HG03354 (cell line): Measurements from ENCODE around the gene BTRC.

ENCODE experiments used
- ATAC-seq: cut with Tn5 transposase; IDR thresholded peaks from one replicate; pipeline ENCODE4 v1.9.1; 2021; ENCODE audit warnings: mild to moderate bottlenecking; ENCODE audit not compliant: unreplicated experiment, poor library complexity, severe bottlenecking

Gene BTRC

DNA sequence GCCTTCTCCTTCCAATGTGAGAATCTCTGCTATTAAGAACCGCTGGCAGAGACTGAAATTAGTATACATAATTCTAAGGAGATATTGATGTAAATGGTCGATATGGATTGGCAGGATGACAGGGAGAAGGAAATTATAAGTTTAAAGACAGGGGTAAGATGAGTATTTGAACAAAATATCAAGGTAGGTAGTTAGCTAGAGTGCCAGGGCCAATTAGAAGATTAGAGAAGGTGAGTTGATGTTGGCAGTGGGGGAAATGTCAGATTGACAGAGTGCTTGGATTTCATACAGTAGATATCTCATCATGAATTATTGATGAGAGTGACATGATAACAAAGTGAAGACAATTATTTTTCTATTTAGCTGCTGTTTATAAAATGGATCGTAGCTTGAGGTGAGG is 74.1 kb downstream of the BTRC start:
- ATAC-seq, result no peak

DNA sequence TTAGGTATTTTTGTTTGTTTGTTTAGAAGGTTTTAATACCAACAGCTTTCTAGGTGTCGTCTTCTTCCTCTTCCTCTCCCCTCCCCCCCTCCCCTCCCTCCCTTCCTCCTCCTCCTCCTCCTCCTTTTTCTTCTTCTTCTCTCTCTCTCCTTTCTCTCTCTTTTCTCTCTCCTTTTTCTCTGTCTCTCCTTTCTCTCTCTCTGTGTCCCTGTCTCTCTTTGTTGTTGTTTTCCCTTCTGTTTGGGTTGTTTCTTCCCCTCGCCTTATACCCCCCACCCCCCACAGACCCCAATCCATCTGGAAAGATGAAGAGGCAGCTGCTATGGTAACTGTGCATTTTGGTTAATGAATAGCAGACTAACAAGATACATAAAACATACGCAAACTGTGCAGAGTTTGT is 75.5 kb downstream of the BTRC start:
- ATAC-seq, result no peak

DNA sequence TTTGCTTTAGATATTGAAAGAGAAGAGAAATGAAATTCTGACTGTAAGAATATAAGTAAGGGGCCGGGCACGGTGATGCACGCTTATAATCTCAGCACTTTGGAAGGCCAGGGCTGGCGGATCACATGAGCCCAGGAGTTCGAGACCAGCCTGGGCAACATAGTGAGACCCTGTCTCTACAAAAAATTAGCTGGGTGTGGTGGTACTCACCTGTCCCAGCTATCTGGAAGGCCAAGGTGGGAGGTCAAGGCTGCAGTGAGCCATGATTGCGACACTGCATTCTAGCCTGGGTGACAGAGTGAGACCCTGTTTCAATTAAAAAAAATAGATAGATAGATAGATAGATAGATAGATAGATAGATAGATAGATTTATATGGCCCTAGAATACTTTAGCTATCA is 82.3 kb downstream of the BTRC start:
- ATAC-seq, result no peak

DNA sequence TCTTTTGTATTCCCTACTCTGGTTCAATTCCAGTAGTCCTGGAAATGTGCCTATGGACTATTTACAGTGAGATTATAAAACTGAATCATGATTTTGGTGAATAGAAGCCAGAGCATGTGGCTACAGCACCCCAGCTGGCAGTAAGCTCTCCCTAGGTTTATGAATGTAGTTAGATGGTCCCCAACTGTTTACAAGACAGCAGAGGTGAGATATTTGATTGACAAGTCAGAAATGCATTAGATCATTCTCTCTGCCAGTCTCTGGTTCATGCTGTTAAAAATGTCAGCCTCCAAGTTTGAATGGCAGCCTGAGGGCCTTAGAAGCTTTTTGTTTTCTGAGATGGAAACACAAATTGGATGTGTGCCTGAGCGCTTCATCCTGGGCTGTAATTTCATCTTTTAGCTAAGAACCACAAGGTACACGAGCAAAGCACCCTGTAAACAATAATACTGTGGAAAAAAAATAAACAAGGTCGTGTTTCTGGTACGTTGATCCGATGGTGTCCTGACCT is 85.0 kb downstream of the BTRC start:
- no peak for ATAC-seq

DNA sequence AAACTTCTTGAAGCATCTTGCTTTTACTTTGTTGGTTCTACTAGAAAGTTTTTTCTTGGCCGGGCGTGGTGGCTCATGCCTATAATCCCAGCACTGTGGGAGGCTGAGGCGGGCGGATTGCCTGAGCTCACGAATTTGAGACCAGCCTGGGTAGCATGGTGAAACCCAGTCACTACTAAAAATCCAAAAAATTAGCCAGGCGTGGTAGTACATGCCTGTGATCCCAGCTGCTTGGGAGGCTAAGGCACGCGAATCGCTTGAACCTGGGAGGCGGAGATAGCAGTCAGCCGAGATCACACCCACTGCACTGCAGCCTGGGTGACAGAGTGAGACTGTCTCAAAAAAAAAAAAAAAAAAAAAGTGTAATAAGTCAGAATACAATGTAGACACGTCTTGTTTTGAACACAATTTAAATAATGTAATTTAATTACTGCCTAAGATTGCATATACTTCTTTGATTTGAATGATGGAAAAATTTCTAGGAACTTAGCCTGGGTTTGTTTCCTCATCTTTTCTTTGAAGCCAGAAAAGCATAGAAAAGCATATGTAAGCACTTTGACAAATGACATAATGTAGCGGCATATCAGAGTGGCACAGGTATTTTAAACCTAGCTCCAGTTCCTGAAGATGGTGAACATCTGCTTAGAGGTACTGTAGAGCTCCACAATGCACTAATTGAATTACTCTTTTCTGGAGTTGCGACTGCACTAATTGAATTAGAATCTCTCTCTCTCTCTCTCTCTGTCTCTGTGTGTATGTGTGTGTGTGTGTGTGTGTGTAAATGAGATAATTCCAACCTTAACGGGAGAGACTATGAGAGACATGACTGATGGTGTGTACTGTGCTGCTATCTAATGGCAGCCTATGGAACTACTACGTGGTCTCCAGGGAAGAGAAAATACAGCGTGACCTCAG is 87.8 kb downstream of the BTRC start:
- no peak for ATAC-seq

DNA sequence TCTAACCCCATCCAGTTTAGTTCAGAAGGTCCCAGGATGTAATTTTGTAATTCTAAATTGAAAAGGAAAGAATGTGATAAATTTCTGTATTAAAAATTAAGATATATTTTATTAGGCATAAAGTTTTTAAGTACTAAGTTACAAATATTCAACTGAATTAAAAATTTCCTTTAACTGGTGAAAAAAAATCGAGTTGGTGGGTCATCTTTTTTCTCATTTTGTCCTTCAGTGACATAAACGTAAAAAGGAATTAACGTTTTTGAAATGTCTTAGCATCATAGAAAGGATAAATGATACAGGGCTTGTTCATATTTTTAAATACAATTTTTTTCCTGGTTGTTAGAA is 88.5 kb downstream of the BTRC start:
- ATAC-seq, result no peak

DNA sequence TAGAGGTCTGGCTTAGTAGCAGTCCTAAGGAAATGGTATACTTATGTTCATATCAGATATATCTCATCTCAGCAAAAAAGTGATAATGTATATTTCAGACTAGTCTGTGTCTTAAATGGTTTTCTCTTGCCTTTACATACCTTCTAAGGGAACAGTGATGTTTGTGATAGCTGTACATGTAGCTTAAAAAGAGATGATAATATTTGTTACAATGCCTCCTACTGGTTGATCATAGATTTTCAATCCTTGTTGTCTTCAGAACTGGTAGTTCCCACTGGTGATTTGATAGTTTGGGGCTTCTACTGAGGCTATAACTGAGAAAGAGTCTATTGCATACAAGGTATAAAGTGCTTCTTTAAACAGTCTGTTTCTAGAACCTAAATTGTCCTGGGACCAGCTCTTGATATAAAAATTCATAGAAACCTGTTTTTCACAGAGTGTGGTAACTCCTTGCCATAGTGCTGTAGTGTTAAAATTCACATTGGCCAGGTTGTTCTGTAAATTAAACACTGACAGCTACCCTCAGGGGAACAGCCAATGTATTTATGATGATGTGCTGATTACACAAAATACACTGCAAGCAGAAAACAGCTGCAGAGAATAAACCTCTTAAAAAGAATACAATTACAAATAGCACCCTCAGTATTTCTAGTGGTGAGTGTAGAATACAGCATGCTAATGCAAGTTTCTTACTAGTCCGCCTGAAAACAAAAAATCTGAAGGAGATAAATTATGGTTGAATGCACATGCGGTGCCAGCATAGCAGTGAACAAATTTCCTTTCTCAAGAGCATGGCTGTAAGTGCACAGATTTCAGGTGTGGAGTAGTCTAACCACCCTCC is 90.3 kb downstream of the BTRC start:
- ATAC-seq, result no peak

DNA sequence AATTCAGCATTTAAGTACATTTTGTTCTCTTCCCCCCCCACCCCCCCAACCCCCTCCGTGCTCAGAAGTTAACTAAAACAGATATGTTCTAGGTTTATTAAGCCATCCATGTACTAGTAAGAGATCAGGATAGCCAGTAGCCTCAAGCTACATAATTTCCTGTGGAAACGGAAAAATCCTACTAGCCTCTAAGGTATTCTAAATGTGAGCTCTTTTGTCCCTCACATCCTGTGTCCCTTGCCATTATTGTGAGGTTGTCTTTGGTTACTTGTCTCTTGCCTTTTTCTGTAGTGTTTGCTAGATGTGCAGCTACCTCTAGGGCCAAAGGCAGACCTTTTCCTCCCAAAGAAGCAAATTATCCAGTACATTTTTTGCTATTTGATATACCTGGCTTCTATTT is 92.1 kb downstream of the BTRC start:
- ATAC-seq, result no peak

DNA sequence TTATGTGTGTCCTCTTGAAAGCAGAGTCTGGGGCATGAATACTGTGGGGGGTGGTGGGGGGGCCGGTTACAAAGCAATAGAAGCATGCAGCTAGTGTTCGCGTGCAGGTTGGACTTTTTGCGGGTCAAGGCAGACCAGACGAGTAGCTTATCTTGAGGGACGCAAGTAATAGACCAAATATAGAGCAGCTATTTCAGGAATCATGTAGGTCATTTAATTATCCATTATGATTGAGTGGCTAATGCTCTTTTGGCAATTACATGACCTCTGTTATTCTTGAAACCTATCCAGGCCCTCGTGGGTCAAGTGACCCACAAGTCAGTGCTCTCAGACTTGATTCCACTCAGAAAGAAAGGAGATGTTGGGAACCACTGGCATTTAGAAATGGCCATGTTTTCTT is 93.0 kb downstream of the BTRC start:
- no peak for ATAC-seq

DNA sequence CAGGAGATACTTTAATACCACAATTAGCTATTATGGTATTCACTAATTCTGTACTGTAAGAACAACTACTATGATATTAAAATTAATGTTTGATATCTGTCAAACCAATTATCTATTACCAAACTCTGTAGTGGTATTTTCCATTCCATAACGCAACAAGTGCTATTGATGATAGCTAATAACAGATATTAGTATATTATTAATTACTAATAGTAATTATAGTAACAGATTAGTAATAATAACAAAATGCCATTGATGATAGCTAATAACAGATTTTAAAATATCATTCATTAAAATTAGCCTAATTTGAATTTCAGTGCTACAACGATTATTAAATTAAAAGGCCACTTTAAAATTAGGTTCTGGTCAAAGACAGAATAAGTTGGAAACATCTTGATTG is 93.5 kb downstream of the BTRC start:
- ATAC-seq, result no peak

DNA sequence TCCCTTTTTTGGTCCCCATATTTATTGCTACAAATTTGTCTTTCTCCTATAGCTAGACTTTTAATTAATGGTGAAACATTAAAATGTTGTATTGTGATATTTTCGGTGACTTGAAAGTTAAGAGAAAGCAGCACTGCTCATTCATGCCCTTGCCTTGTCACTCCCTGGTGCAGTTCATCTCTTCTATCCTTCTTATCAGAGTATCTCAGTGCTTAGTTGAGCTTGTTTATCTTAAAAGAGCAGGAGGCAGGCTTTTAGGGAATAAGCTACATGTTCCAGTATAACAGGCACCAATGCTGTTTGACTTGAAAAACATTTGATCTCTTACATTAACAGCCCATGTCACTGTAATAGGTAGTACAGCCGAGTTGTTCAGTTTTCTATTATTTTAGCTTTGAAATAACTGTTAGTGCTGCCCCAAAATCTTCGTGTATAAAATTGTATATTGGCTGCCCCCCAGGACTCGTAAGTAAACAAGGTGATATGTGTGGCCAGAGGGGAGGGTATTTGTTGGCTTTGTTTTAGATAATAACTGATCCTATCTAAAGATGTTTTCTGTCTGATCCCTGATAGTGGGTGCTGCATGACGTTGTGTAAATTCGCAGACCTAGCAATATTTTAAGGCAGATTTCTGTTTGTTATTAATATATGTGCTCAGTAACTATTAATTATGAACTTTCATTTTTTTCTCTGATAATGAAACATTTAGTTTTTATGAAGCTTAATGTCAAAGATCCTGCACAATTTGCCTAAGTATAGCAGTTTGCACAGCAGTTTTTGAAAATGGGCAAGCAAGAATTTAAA is 96.5 kb downstream of the BTRC start:
- no peak for ATAC-seq

DNA sequence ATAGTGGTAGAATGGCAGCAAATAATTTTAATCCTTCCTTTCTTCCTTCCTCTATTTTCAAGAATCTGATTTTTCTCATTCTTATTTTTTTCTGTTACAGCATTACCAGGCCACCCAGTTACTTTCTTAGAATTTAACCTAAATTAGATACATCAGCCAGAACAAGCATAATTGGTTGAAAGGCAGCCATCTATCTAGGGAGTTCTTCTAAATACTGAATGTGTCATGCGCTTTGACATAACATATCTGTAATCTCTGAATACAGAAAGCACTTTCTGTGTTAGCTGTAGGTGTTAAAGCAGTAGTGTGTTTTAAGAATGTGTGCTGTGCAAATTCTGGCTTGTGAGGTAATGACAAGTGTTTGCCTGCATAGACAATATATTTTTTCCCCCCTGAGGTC is 97.3 kb downstream of the BTRC start:
- ATAC-seq, result no peak

DNA sequence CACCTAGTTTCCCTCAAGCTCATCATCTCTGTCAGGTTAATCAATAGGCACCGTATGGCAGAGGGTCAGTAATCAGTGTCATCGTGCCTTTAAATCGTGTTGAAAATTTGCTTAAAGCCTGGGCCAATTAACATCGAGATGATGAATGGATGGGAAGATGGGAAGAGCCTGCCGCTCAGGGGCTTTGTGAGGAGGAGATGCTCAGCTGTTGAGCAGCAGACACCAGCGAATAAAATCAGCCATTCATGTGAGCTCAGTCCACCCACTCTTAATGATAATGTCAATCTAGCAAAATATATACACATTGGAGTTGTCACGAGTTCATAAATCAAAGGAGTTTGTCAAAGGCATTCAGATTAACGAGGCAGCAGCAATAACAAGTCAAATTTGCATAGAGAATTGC is 97.7 kb downstream of the BTRC start:
- no peak for ATAC-seq

DNA sequence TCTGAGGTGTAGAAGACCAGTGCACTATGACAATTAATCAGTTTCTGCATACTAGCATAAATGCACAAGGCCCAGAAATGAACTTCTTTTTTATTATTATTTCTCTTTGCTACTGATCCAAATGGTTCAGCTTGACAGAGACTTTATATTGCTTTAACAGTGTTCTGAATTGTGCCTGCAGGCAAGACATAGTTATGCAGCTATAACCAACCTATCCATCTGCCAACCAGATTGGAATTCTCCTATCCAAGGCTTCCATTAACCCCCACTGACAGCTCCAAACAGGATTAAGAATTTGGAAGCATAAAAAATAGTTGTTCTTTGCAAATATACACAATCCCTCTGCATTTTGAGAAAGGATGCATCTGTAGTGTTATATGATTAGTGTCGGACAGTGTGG is 98.2 kb downstream of the BTRC start:
- ATAC-seq, result no peak

DNA sequence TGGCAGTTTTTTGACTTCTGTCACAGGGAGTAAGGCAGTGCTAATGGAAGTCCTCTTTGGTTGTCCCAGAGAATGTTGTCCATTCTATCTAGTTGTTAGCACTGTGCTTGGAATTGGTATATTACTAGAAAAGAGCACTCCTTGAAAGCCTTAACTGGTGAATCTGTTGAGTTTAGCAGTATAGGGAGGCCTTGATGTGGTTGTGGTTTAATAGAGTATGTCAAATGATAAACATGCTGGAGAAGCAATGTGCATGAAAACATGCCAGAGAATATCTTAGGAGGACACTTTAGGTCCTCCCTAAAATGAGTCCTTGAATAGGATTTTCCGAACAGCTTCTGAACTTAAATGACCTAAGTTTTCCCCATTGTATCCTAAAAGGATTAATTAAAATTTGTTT is 98.6 kb downstream of the BTRC start:
- no peak for ATAC-seq

DNA sequence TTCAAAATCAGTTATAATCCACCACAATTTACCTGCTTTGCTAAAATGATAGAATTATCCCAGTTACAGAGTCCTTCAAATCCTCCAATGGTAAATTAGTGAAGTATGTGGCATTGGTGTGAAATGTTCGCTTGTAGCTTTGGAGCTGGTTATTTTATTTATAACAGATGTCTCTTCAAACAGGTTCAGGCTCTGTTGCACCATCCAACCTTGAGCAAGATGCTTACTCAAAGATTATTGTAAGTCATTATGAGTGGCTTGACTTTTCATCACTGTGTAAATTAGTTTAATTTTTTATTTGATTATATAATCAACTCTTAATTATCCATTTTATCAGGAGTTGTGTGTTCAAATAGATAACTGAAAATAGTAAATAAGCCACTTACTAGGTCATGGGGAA is 99.4 kb downstream of the BTRC start:
- ATAC-seq, result no peak

DNA sequence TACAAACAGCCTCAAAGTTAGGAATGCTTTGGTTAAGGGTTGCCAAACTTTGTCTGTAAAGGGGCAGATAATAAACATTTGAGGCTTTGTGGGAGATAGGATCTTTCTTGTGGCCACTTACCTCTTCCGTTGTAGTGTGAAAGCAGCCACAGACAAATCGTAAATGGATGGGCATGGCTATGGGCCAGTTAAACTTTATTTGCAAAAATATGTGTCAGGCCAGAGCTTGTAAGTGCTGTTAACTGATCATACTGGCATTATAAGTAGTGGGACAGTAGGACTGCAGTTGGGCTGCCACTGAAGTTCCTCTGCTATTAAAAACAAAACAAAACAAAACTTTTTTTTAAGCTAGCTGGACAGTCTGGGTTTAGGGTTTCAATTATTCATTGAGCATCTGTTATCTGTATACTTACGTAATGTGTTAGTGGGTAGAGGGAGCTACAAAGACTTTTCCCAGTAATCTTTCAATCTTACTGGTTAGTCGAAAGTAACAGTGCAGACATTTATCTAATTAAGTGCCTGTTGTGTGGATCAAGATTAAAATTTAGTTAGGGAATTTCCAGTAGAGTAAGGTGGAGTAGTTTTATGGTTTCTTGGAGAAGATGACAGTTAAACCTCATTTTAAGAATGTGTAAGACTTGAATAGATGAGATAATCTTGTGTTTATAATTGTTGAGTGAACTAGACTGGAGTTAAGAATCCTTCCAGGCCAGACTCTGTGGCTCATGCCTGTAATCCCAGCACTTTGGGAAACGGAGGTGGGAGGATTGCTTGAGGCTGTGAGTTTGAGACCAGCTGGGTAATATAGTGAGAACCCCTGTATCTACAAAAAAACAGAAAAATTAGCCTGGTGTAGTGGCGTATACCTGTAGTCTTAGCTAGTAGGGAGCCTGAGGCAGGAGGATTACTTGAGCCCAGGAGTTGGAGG is 100.1 kb downstream of the BTRC start:
- no peak for ATAC-seq

DNA sequence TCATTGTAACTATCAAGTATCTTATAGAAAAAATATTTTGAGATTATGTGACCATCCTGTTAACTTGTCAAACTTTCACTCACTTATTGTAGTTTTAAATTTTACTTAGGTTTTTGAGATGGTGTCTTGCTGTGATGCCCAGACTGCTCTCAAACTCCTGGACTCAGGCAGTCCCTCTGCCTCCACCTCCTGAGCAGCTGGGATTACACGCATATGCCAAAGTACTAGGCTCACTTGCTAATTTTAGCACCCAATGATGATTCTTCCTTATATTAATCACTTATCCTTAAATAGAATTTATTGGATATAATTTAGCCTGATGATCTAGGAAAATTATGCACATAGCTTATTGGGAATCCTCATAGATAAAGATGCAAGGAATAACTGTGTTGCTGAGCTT is 104.9 kb downstream of the BTRC start:
- no peak for ATAC-seq

DNA sequence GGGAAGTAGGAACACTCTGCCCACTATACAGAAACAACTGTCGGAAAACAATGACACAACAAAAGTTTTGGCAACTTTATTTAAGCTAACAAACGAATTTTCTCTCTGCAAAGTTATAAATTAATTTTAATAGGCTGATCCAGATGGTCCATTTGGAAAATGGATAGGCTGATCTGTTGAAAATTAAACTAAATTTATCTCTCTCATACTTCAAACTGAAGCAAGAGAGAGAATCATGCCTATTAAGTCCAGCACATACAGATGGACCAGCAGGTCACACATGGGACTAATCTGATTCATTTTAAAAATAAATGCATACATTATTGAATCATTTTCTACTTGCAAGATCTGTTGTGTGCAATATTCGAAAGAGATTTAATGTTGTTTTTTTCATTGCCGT is 110.1 kb downstream of the BTRC start:
- no peak for ATAC-seq
